Skeletal muscle tissue (tissue), 4 donors: ENCODE results near the gene HSPA12A. TPM values are rescaled to one million over a fixed set of nuclear protein-coding genes. Genes with fewer than 3 reads are reported as not detected.

Source experiments
- H3K27ac ChIP-seq: one replicate; pipeline ENCODE4 v1.7.0; 2013; ENCODE audit warnings: mild to moderate bottlenecking, low read depth, low read length, inconsistent platforms
- H3K27me3 ChIP-seq, 3 donors: one replicate each; pipeline ENCODE4 v1.7.0; 2013; ENCODE audit warnings: low read length in 3 of 3; ENCODE audit not compliant: control insufficient read depth in 3 of 3, insufficient read depth in 3 of 3
- H3K36me3 ChIP-seq, 3 donors: one replicate each; pipeline ENCODE4 v1.7.0; 2013; ENCODE audit warnings: low read length in 3 of 3; ENCODE audit not compliant: control insufficient read depth in 3 of 3, insufficient read depth in 3 of 3
- H3K4me1 ChIP-seq, 3 donors: one replicate each; pipeline ENCODE4 v1.7.0; 2013; ENCODE audit warnings: low read length in 3 of 3, mild to moderate bottlenecking in 3 of 3; ENCODE audit not compliant: control insufficient read depth in 3 of 3, insufficient read depth in 3 of 3
- H3K4me3 ChIP-seq, 3 donors: one replicate each; pipeline ENCODE4 v1.7.0; 2013; ENCODE audit warnings: low read length in 3 of 3
- H3K9ac ChIP-seq, 3 donors: one replicate each; pipeline ENCODE4 v1.7.0; 2013; ENCODE audit warnings: low read length in 3 of 3, mild to moderate bottlenecking in 3 of 3, moderate library complexity in 2 of 3, low read depth in 1 of 3
- H3K9me3 ChIP-seq, 3 donors: one replicate each; pipeline ENCODE4 v1.7.0; 2013; ENCODE audit warnings: low read length in 3 of 3; ENCODE audit not compliant: control insufficient read depth in 3 of 3
- total RNA-seq: library from RNA; depleted of rRNA; stranded (reverse); fragments of >200 nt; gene quantifications from one replicate; pipeline ENCODE4 v1.2.3, GENCODE V29; 2014
- donor health status: Osteomylitis.

Gene HSPA12A
- total RNA-seq, 1 donor from 2014 or later = 8.4 TPM

- no peaks in the 10 kb centered on the region for H3K4me1 ChIP-seq
- H3K27ac ChIP-seq = no peak overlapping the region
- H3K36me3 ChIP-seq = peaks cover 0 to 3% (median 2%) of the 10 kb centered on the region in 3 donors
- peaks cover 0 to 3% (median 0%) of the 10 kb centered on the region in 3 donors for H3K27me3 ChIP-seq
- H3K4me3 ChIP-seq = no peak overlapping the region
- no peaks in the 10 kb centered on the region for H3K9me3 ChIP-seq
- no peak overlapping the region for H3K9ac ChIP-seq
Measured at GRCh38 chr10:116698364-116698763, 44.0 kb downstream of the HSPA12A start.

- Histone ChIP-seq H3K4me1 (no peaks in the 10 kb centered on the region), H3K4me3 (no peak overlapping the region)
Measured at GRCh38 chr10:116697816-116698215, 44.5 kb downstream of the HSPA12A start.

GRCh38 chr10:116696919-116697318, 45.4 kb downstream of the HSPA12A start:
- no peak overlapping the region for H3K27ac ChIP-seq

More at GRCh38 chr10:116697816-116698215, 44.5 kb downstream of the HSPA12A start:
- Histone ChIP-seq H3K27ac (no peak overlapping the region), H3K27me3 (peaks cover 0 to 3% (median 0%) of the 10 kb centered on the region in 3 donors), H3K9ac (no peak overlapping the region), H3K36me3 (peaks cover 0 to 3% (median 2%) of the 10 kb centered on the region in 3 donors), H3K9me3 (no peaks in the 10 kb centered on the region)

GRCh38 chr10:116694927-116695268, 47.5 kb downstream of the HSPA12A start:
- H3K27ac ChIP-seq = no peak overlapping the region
- H3K9ac ChIP-seq = no peak overlapping the region
- H3K4me1 ChIP-seq = peaks cover 20 to 23% (median 21%) of the 10 kb centered on the region in 3 donors
- H3K4me3 ChIP-seq = no peak overlapping the region
- no peaks in the 10 kb centered on the region for H3K9me3 ChIP-seq
- no peaks in the 10 kb centered on the region for H3K27me3 ChIP-seq
- peaks cover 0 to 3% (median 2%) of the 10 kb centered on the region in 3 donors for H3K36me3 ChIP-seq

More at GRCh38 chr10:116696919-116697318, 45.4 kb downstream of the HSPA12A start:
- Histone ChIP-seq H3K9ac (no peak overlapping the region), H3K27me3 (peaks cover 0 to 3% (median 0%) of the 10 kb centered on the region in 3 donors), H3K4me1 (peaks cover 3 to 6% (median 5%) of the 10 kb centered on the region in 3 donors), H3K36me3 (peaks cover 0 to 3% (median 2%) of the 10 kb centered on the region in 3 donors), H3K4me3 (no peak overlapping the region), H3K9me3 (no peaks in the 10 kb centered on the region)

- no peaks in the 10 kb centered on the region for H3K27me3 ChIP-seq
- H3K27ac ChIP-seq = no peak overlapping the region
- H3K4me1 ChIP-seq = peaks cover 20 to 29% (median 21%) of the 10 kb centered on the region in 3 donors
- peaks cover 0 to 3% (median 2%) of the 10 kb centered on the region in 3 donors for H3K36me3 ChIP-seq
- no peak overlapping the region for H3K4me3 ChIP-seq
- H3K9ac ChIP-seq = no peak overlapping the region
- no peaks in the 10 kb centered on the region for H3K9me3 ChIP-seq
Measured at GRCh38 chr10:116694243-116694926, 48.0 kb downstream of the HSPA12A start.

GRCh38 chr10:116692225-116692624, 50.1 kb downstream of the HSPA12A start:
- H3K4me1 ChIP-seq = peaks cover 28 to 44% (median 29%) of the 10 kb centered on the region in 3 donors
- no peaks in the 10 kb centered on the region for H3K36me3 ChIP-seq
- no peaks in the 10 kb centered on the region for H3K27me3 ChIP-seq
- H3K4me3 ChIP-seq = peak overlapping the region in 1 of 3 donors; percentile 6
- H3K9me3 ChIP-seq = no peaks in the 10 kb centered on the region
- no peak overlapping the region for H3K9ac ChIP-seq
- H3K27ac ChIP-seq = no peak overlapping the region

- Histone ChIP-seq H3K4me1 (peaks cover 28 to 44% (median 29%) of the 10 kb centered on the region in 3 donors), H3K36me3 (no peaks in the 10 kb centered on the region), H3K9me3 (no peaks in the 10 kb centered on the region), H3K27me3 (no peaks in the 10 kb centered on the region), H3K4me3 (no peak overlapping the region), H3K9ac (no peak overlapping the region), H3K27ac (no peak overlapping the region)
Measured at GRCh38 chr10:116691635-116692034, 50.7 kb downstream of the HSPA12A start.

GRCh38 chr10:116690356-116691322, 51.7 kb downstream of the HSPA12A start:
- Histone ChIP-seq H3K4me3 (no peak overlapping the region), H3K27me3 (no peaks in the 10 kb centered on the region), H3K36me3 (no peaks in the 10 kb centered on the region), H3K27ac (no peak overlapping the region), H3K9ac (no peak overlapping the region), H3K9me3 (no peaks in the 10 kb centered on the region), H3K4me1 (peaks cover 28 to 44% (median 29%) of the 10 kb centered on the region in 3 donors)

GRCh38 chr10:116689744-116690143, 52.6 kb downstream of the HSPA12A start:
- no peak overlapping the region for H3K4me3 ChIP-seq
- no peaks in the 10 kb centered on the region for H3K36me3 ChIP-seq
- no peak overlapping the region for H3K9ac ChIP-seq
- H3K27ac ChIP-seq = no peak overlapping the region
- H3K27me3 ChIP-seq = no peaks in the 10 kb centered on the region
- H3K9me3 ChIP-seq = no peaks in the 10 kb centered on the region
- peaks cover 28 to 44% (median 29%) of the 10 kb centered on the region in 3 donors for H3K4me1 ChIP-seq
